K562 (cell line): ENCODE data around the gene KCP. TPM values are rescaled to one million over a fixed set of nuclear protein-coding genes. Genes with fewer than 3 reads are reported as not detected.
A peak's percentile ranks its signal among the peaks of the same experiment; 100 is the strongest.

Experiments used
- BDP1 ChIP-seq: IDR thresholded peaks from 3 replicates; pipeline ENCODE4 v1.6.1; 2011; ENCODE audit not compliant: insufficient read length, insufficient read depth
- BMI1 ChIP-seq: fragments of 150-350 bp; IDR thresholded peaks from 2 replicates; pipeline ENCODE4 v1.6.1; 2014; ENCODE audit warnings: low read length
- HDAC3 ChIP-seq: fragments of 450-650 bp; IDR thresholded peaks from 2 replicates; pipeline ENCODE4 v1.6.1; 2018; ENCODE audit warnings: borderline replicate concordance, mild to moderate bottlenecking, moderate library complexity; ENCODE audit not compliant: partially characterized antibody
- HMGN3 ChIP-seq: IDR thresholded peaks from 2 replicates; pipeline ENCODE4 v1.6.1; 2011; ENCODE audit warnings: borderline replicate concordance, low read depth, mild to moderate bottlenecking, mixed read lengths, low read length; ENCODE audit not compliant: insufficient read length; ENCODE audit errors: extremely low read depth
- KDM5B ChIP-seq: fragments of 200-600 bp; sonication (generic); IDR thresholded peaks from 2 replicates; pipeline ENCODE4 v1.6.1; 2012; ENCODE audit warnings: low read depth, mild to moderate bottlenecking, moderate library complexity, low read length, control low read depth, inconsistent platforms; ENCODE audit not compliant: insufficient replicate concordance
- MEF2D ChIP-seq: conservative IDR thresholded peaks from 2 replicates; pipeline ENCODE4 v1.6.1; 2016; ENCODE audit warnings: low read depth, missing genetic modification characterization, missing compliant biosample characterization
- REST ChIP-seq, 2 experiments: fragments of 450-650 bp; formaldehyde crosslinking in 1 of 2; IDR thresholded peaks; 2 replicates each; pipeline versions ENCODE4 v1.4.0 to v1.6.1; 2014 to 2020; ENCODE audit warnings: mild to moderate bottlenecking in 2 of 2, borderline replicate concordance in 1 of 2, low read depth in 1 of 2
- polyA plus RNA-seq, 8 experiments: library from polyadenylated mRNA; depleted of rRNA in 4 of 8; stranded (reverse) in 5 of 8; unstranded in 3 of 8; fragments of >200 nt; fragmentation: Nextera tagmentation in 2 of 8; fragmentation: Illumina TruSeq in 1 of 8; extraction: Ambion mirVana in 2 of 8; extraction: Trizol in 1 of 8; gene quantifications; 2 replicates each; pipeline versions ENCODE4 v1.2.1 to v1.2.3, GENCODE V29; 2011 to 2014; ENCODE audit warnings: inconsistent platforms in 1 of 8, missing spikeins in 1 of 8
- total RNA-seq, 7 experiments: library from RNA; depleted of rRNA in 6 of 7; stranded (reverse); fragments of >200 nt in 6 of 7; fragmentation: Illumina TruSeq in 2 of 7; extraction: Trizol in 2 of 7; gene quantifications; 2 replicates each; pipeline versions ENCODE4 v1.2.1 to v1.2.3, GENCODE V29; 2011 to 2021; ENCODE audit warnings: low replicate concordance in 1 of 7
- TF ChIP-seq, protein P1 (sequence below), 2 experiments: IDR thresholded peaks in 1 of 2; conservative IDR thresholded peaks in 1 of 2; 2 replicates each; pipeline ENCODE4 v1.6.1; 2016; ENCODE audit warnings: low read depth in 2 of 2, mild to moderate bottlenecking in 1 of 2, missing compliant biosample characterization in 1 of 2, missing genetic modification characterization in 1 of 2, moderate library complexity in 1 of 2
- TF ChIP-seq, protein P2 (sequence below): fragments of 450-650 bp; IDR thresholded peaks from 2 replicates; pipeline ENCODE4 v1.6.1; 2016; ENCODE audit warnings: antibody characterized with exemption
- TF ChIP-seq, protein P3 (sequence below): fragments of 450-650 bp; IDR thresholded peaks from 2 replicates; pipeline ENCODE4 v1.6.1; 2016; ENCODE audit warnings: mild to moderate bottlenecking

KCP gene
- total and polyA plus RNA-seq, 9 of the 15 experiments (the other 6 are each of a cell fraction or from before 2014, with no cell fraction given), result 0.06 to 0.17 (median 0.12) TPM; not detected in 3

DNA sequence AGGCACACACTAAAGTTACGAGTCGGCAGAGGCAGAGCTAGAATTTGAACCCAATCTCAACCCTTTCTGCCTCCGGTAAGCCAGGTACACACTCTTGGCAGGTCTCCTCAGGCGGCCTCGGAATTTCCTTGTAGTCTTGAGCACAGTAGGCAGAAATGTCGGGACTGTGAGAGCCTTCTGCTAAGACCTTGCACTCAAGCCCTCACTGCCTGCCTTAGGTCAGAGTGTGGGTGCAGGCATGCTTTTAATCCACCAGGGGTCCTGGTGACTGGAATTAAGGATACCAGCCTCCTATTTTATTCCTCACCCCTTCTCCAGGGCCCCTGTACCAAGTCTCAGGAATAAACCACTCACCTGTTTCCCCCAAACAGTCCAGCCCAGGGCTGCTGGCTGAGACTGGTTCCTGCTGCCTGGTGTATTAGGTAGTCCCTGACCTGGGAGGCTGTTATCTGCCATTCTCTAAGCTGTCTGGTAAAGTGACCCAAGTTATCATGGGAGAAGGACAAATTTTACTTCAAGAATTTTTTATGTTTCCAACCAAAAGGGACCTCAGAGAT lies 47.0 kb downstream of the KCP start (continued):
- TF ChIP-seq REST (IDR thresholded peaks at IDR 0.05; ENCODE audit: borderline replicate concordance) (peak; percentile 96), REST (CRISPR knock-in tag; IDR thresholded peaks at IDR 0.05; ENCODE audit: low read depth) (no peak), HMGN3 (no peak), HDAC3 (no peak), BDP1 (no peak), MEF2D (no peak), BMI1 (no peak), KDM5B (no peak)
- TF ChIP-seq, protein P1, sequence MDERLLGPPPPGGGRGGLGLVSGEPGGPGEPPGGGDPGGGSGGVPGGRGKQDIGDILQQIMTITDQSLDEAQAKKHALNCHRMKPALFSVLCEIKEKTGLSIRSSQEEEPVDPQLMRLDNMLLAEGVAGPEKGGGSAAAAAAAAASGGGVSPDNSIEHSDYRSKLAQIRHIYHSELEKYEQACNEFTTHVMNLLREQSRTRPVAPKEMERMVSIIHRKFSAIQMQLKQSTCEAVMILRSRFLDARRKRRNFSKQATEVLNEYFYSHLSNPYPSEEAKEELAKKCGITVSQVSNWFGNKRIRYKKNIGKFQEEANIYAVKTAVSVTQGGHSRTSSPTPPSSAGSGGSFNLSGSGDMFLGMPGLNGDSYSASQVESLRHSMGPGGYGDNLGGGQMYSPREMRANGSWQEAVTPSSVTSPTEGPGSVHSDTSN (CRISPR knock-in tag; IDR thresholded peaks at IDR 0.05; ENCODE audit: low read depth), result no peak
- TF ChIP-seq, protein P1 (tag; conservative IDR thresholded peaks at IDR 0.05; ENCODE audit: low read depth), result no peak
- TF ChIP-seq, protein P2, sequence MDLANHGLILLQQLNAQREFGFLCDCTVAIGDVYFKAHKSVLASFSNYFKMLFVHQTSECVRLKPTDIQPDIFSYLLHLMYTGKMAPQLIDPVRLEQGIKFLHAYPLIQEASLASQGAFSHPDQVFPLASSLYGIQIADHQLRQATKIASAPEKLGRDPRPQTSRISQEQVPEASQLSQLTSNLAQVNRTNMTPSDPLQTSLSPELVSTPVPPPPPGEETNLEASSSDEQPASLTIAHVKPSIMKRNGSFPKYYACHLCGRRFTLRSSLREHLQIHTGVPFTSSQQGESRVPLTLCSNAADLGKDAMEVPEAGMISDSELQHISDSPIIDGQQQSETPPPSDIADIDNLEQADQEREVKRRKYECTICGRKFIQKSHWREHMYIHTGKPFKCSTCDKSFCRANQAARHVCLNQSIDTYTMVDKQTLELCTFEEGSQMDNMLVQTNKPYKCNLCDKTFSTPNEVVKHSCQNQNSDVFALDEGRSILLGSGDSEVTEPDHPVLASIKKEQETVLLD, result 0 out of 2 replicates have a peak, but pooled peaks have one; percentile 39
- TF ChIP-seq, protein P3, sequence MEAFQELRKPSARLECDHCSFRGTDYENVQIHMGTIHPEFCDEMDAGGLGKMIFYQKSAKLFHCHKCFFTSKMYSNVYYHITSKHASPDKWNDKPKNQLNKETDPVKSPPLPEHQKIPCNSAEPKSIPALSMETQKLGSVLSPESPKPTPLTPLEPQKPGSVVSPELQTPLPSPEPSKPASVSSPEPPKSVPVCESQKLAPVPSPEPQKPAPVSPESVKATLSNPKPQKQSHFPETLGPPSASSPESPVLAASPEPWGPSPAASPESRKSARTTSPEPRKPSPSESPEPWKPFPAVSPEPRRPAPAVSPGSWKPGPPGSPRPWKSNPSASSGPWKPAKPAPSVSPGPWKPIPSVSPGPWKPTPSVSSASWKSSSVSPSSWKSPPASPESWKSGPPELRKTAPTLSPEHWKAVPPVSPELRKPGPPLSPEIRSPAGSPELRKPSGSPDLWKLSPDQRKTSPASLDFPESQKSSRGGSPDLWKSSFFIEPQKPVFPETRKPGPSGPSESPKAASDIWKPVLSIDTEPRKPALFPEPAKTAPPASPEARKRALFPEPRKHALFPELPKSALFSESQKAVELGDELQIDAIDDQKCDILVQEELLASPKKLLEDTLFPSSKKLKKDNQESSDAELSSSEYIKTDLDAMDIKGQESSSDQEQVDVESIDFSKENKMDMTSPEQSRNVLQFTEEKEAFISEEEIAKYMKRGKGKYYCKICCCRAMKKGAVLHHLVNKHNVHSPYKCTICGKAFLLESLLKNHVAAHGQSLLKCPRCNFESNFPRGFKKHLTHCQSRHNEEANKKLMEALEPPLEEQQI, result no peak
